GM12878 (cell line): Measurements from ENCODE around the gene ERFL. TPM values are rescaled to one million over a fixed set of nuclear protein-coding genes. Genes with fewer than 3 reads are reported as not detected.

Experiments used
- ATAC-seq: fragments of 200-7000 bp; cut with Tn5 transposase; 3 replicates; pipeline ENCODE4 v1.9.1; 2020; ENCODE audit warnings: mild to moderate bottlenecking, moderate library complexity
- BruUV-seq: library from RNA; stranded (reverse); fragments of 400-500 nt; replicated peaks from 2 replicates; lab custom pipeline; 2021; lab: Mats Ljungman, UMichigan
- CTCF ChIA-PET: fragments of 300-600 bp; sonication (Branson Sonifier 250); formaldehyde crosslinking; extraction: SDS; loops from one replicate; lab custom pipeline; 2021; ENCODE audit warnings: inconsistent platforms; lab: Yijun Ruan, JAX
- POLR2A ChIA-PET: fragments of 350-600 bp; formaldehyde crosslinking; extraction: SDS; loops from one replicate; lab custom pipeline; 2021; ENCODE audit warnings: inconsistent platforms; lab: Charles Lee
- RAD21 ChIA-PET: fragments of 300-600 bp; sonication (Branson Sonifier 250); formaldehyde crosslinking; loops from one replicate; lab custom pipeline; 2023; ENCODE audit warnings: antibody characterized with exemption; ENCODE audit not compliant: unreplicated experiment; lab: Charles Lee
- SMC1A ChIA-PET: fragments of 300-600 bp; sonication (Branson Sonifier 250); formaldehyde crosslinking; loops from one replicate; lab custom pipeline; 2023; ENCODE audit not compliant: unreplicated experiment, uncharacterized antibody; lab: Charles Lee
- DNase-seq: peaks from one replicate; pipeline ENCODE4 v3.0.0-alpha.2; 2011; ENCODE audit warnings: low read depth, low spot score
- FAIRE-seq: peaks from 3 replicates; lab custom pipeline; 2011; peaks lifted over from hg19 to GRCh38; lab: Jason Lieb, UNC
- H2AFZ ChIP-seq: 2 replicates; pipeline ENCODE4 v1.6.0; 2011; ENCODE audit warnings: low read depth, low read length, control low read depth; ENCODE audit not compliant: control insufficient read depth
- H3K27ac ChIP-seq: 2 replicates; pipeline ENCODE4 v1.5.1; 2011; ENCODE audit warnings: control low read depth; ENCODE audit not compliant: control insufficient read depth, insufficient read depth
- H3K27me3 ChIP-seq, 2 experiments: replicated peaks in 1 of 2; 2 replicates each; pipeline versions ENCODE4 v1.6.0 to v1.6.1; 2011; ENCODE audit warnings: low read length in 1 of 2; ENCODE audit not compliant: control insufficient read depth in 2 of 2, insufficient read depth in 2 of 2
- H3K36me3 ChIP-seq, 2 experiments: 2 replicates each; pipeline ENCODE4 v1.5.1; 2011; ENCODE audit warnings: low read length in 1 of 2; ENCODE audit not compliant: control insufficient read depth in 2 of 2, insufficient read depth in 2 of 2
- H3K4me1 ChIP-seq: 2 replicates; pipeline ENCODE4 v1.6.1; 2011; ENCODE audit warnings: mild to moderate bottlenecking, low read length, moderate library complexity, mixed read lengths; ENCODE audit not compliant: control insufficient read depth, insufficient read depth
- H3K4me2 ChIP-seq: 2 replicates; pipeline ENCODE4 v1.6.0; 2011; ENCODE audit warnings: control low read depth; ENCODE audit not compliant: control insufficient read depth, insufficient read depth
- H3K4me3 ChIP-seq: fragments of 200-600 bp; sonication (generic); 2 replicates; pipeline ENCODE4 v1.5.1; 2016
- H3K79me2 ChIP-seq: 2 replicates; pipeline ENCODE4 v1.6.0; 2011; ENCODE audit warnings: low read length; ENCODE audit not compliant: control insufficient read depth, insufficient read depth
- H3K9ac ChIP-seq: 2 replicates; pipeline ENCODE4 v1.8.0; 2011; ENCODE audit warnings: low read length, control low read depth, mixed read lengths; ENCODE audit not compliant: control insufficient read depth, insufficient read depth
- H3K9me3 ChIP-seq: replicated peaks from 3 replicates; pipeline ENCODE4 v1.5.1; 2011; ENCODE audit warnings: mild to moderate bottlenecking, low read length; ENCODE audit not compliant: control insufficient read depth, insufficient read depth
- H4K20me1 ChIP-seq: 2 replicates; pipeline ENCODE4 v1.6.0; 2011; ENCODE audit not compliant: control insufficient read depth, insufficient read depth
- ASH2L ChIP-seq: fragments of 300-600, 200-600 bp; sonication (generic); IDR thresholded peaks from 2 replicates; pipeline ENCODE4 v1.6.1; 2017; ENCODE audit warnings: low read depth, mild to moderate bottlenecking, borderline replicate concordance
- DPF2 ChIP-seq: fragments of 450-650 bp; IDR thresholded peaks from 2 replicates; pipeline ENCODE4 v1.6.1; 2017; ENCODE audit warnings: mild to moderate bottlenecking
- MEF2A ChIP-seq: IDR thresholded peaks from 2 replicates; pipeline ENCODE4 v1.6.1; 2011; ENCODE audit warnings: low read depth, mild to moderate bottlenecking, low read length, moderate library complexity; ENCODE audit not compliant: insufficient read depth
- POLR2A ChIP-seq: IDR thresholded peaks from 2 replicates; pipeline ENCODE4 v1.6.1; 2011; ENCODE audit warnings: low read depth, mild to moderate bottlenecking, low read length
- WGBS: methylation state at CpG from one replicate; pipeline ENCODE4 v1.1.6; 2016; ENCODE audit warnings: low lambda C conversion rate; ENCODE audit not compliant: insufficient replicate concordance, insufficient coverage; ENCODE audit errors: missing lambda C conversion rate; 5-methylcytosine and 5-hydroxymethylcytosine counted together
- in situ Hi-C: fragments of 300-500 bp; cut with MboI; formaldehyde crosslinking; loops from 9 replicates; pipeline ENCODE4 v1.14.3; 2018; ENCODE audit warnings: mixed read lengths
- intact Hi-C: fragments of 100-400 bp; cut with micrococcal nuclease; formaldehyde crosslinking; loops from one replicate; pipeline ENCODE4 v1.14.2; 2022; ENCODE audit not compliant: unreplicated experiment
- polyA plus RNA-seq, 11 experiments: library from polyadenylated mRNA; depleted of rRNA in 4 of 11; unstranded in 6 of 11; stranded (reverse) in 5 of 11; fragments of >200 nt; fragmentation: Nextera tagmentation in 4 of 11; fragmentation: Illumina TruSeq in 1 of 11; extraction: Ambion mirVana in 4 of 11; extraction: Trizol in 1 of 11; gene quantifications; 1 replicate in 1 of 11; 2 replicates in 10 of 11; pipeline versions ENCODE4 v1.2.1 to v1.2.3, GENCODE V29; 2011 to 2016; ENCODE audit warnings: inconsistent platforms in 2 of 11, missing spikeins in 2 of 11, low read depth in 1 of 11
- total RNA-seq, 4 experiments: library from RNA; depleted of rRNA in 3 of 4; stranded (reverse); fragments of >200 nt in 3 of 4; fragmentation: Illumina TruSeq in 1 of 4; extraction: Trizol in 1 of 4; gene quantifications; 2 replicates each; pipeline versions ENCODE4 v1.2.1 to v1.2.3, GENCODE V29; 2013 to 2021
- TF ChIP-seq, protein P1 (sequence below): IDR thresholded peaks from 2 replicates; pipeline ENCODE4 v1.6.1; 2012; ENCODE audit warnings: low read depth, low read length, improper control_type of control experiment
- TF ChIP-seq, protein P2 (sequence below): IDR thresholded peaks from 2 replicates; pipeline ENCODE4 v1.6.1; 2012; ENCODE audit warnings: improper control_type of control experiment, low read depth, low read length; ENCODE audit not compliant: insufficient replicate concordance
- TF ChIP-seq, protein P3 (sequence below): IDR thresholded peaks from 2 replicates; pipeline ENCODE4 v1.6.1; 2011; ENCODE audit warnings: low read depth, low read length, improper control_type of control experiment, borderline replicate concordance
- TF ChIP-seq, protein P4 (sequence below): fragments of 450-650 bp; IDR thresholded peaks from 2 replicates; pipeline ENCODE4 v1.6.1; 2017; ENCODE audit warnings: mild to moderate bottlenecking

Gene ERFL
- total and polyA plus RNA-seq, 10 of the 15 experiments (the other 5 are each of a cell fraction or from before 2014, with no cell fraction given), result 0.04 to 0.10 (median 0.05) TPM; not detected in 7

DNA sequence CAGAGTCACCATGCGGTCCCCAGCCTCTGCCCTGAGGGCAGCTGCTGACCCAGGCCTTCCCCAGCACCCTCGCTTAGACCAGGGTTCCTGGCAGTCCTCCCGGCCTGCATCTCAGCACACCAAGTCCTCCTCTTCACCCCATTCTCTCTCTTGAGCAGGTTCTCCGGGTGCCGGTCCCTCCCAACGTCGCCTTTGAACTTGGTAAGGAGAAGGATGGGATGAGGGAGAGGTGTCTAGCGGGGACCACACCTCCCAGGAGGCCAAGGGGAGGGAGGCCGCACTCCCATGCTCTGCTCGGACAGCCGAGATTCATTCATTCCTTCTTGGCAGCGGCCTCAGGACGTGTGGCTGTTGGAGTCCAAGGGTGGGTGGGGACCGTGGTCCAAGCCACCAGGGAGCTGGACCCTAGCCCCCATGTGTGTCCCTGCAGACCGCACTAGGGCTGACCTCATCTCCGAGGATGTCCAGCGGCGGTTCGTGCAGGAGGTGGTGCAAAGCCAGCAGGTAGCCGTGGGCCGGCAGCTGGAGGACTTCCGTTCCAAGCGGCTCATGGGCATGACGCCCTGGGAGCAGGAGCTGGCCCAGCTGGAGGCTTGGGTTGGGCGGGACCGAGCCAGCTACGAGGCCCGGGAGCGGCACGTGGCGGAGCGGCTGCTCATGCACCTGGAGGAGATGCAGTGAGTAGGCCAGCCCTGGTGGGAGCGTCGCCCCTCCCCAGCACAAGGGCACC is 35.9 kb downstream of the ERFL start:
- Histone ChIP-seq H3K27me3 (no peaks in the 10 kb centered on the region), H3K9ac (no peak overlapping the region), H3K79me2 (peaks cover 11% of the 10 kb centered on the region), H4K20me1 (no peaks in the 10 kb centered on the region), H3K9me3 (no peaks in the 10 kb centered on the region), H3K4me3 (no peak overlapping the region), H3K27ac (no peak overlapping the region), H3K4me1 (peaks cover 9% of the 10 kb centered on the region), H3K4me2 (no peak overlapping the region), H2AFZ (no peak overlapping the region), H3K36me3 (peaks cover 14 to 30% of the 10 kb centered on the region in 2 experiments; a peak in 3 of 4 replicates)
- BruUV-seq, result no TSS peak
- CTCF ChIA-PET, result interaction anchor here (10.8 kb wide), 1 partner anchor 18 kb away, joined by 136 read pairs; the partner anchor contains the start of gene CD79A
- POLR2A ChIA-PET, result no interaction called here
- RAD21 ChIA-PET, result no interaction called here
- WGBS, result 99% methylated on average over 30 of the region's 34 CpGs
- FAIRE-seq (no peak), DNase-seq (no peak), ATAC-seq (no peak)
- in situ Hi-C loops, result no loop called here
- SMC1A ChIA-PET, result no interaction called here
- intact Hi-C loops, result no loop called here
- TF ChIP-seq MEF2A, result no peak
- TF ChIP-seq, protein P1, sequence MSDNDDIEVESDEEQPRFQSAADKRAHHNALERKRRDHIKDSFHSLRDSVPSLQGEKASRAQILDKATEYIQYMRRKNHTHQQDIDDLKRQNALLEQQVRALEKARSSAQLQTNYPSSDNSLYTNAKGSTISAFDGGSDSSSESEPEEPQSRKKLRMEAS, result no peak
- peak; percentile 22; the same call in 1 of the 2 replicates for TF ChIP-seq POLR2A
- TF ChIP-seq, protein P2, sequence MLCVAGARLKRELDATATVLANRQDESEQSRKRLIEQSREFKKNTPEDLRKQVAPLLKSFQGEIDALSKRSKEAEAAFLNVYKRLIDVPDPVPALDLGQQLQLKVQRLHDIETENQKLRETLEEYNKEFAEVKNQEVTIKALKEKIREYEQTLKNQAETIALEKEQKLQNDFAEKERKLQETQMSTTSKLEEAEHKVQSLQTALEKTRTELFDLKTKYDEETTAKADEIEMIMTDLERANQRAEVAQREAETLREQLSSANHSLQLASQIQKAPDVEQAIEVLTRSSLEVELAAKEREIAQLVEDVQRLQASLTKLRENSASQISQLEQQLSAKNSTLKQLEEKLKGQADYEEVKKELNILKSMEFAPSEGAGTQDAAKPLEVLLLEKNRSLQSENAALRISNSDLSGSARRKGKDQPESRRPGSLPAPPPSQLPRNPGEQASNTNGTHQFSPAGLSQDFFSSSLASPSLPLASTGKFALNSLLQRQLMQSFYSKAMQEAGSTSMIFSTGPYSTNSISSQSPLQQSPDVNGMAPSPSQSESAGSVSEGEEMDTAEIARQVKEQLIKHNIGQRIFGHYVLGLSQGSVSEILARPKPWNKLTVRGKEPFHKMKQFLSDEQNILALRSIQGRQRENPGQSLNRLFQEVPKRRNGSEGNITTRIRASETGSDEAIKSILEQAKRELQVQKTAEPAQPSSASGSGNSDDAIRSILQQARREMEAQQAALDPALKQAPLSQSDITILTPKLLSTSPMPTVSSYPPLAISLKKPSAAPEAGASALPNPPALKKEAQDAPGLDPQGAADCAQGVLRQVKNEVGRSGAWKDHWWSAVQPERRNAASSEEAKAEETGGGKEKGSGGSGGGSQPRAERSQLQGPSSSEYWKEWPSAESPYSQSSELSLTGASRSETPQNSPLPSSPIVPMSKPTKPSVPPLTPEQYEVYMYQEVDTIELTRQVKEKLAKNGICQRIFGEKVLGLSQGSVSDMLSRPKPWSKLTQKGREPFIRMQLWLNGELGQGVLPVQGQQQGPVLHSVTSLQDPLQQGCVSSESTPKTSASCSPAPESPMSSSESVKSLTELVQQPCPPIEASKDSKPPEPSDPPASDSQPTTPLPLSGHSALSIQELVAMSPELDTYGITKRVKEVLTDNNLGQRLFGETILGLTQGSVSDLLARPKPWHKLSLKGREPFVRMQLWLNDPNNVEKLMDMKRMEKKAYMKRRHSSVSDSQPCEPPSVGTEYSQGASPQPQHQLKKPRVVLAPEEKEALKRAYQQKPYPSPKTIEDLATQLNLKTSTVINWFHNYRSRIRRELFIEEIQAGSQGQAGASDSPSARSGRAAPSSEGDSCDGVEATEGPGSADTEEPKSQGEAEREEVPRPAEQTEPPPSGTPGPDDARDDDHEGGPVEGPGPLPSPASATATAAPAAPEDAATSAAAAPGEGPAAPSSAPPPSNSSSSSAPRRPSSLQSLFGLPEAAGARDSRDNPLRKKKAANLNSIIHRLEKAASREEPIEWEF, result no peak
- TF ChIP-seq, protein P3, sequence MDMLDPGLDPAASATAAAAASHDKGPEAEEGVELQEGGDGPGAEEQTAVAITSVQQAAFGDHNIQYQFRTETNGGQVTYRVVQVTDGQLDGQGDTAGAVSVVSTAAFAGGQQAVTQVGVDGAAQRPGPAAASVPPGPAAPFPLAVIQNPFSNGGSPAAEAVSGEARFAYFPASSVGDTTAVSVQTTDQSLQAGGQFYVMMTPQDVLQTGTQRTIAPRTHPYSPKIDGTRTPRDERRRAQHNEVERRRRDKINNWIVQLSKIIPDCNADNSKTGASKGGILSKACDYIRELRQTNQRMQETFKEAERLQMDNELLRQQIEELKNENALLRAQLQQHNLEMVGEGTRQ, result no peak
- TF ChIP-seq, protein P4, sequence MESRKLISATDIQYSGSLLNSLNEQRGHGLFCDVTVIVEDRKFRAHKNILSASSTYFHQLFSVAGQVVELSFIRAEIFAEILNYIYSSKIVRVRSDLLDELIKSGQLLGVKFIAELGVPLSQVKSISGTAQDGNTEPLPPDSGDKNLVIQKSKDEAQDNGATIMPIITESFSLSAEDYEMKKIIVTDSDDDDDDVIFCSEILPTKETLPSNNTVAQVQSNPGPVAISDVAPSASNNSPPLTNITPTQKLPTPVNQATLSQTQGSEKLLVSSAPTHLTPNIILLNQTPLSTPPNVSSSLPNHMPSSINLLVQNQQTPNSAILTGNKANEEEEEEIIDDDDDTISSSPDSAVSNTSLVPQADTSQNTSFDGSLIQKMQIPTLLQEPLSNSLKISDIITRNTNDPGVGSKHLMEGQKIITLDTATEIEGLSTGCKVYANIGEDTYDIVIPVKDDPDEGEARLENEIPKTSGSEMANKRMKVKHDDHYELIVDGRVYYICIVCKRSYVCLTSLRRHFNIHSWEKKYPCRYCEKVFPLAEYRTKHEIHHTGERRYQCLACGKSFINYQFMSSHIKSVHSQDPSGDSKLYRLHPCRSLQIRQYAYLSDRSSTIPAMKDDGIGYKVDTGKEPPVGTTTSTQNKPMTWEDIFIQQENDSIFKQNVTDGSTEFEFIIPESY, result no peak
- TF ChIP-seq ASH2L, result no peak
- TF ChIP-seq DPF2, result no peak
